Liver (tissue), 9 donors: ENCODE results near the gene GNLY. TPM values are rescaled to one million over a fixed set of nuclear protein-coding genes. Genes with fewer than 3 reads are reported as not detected.

Source experiments
- DNase-seq: peaks from one replicate; pipeline ENCODE4 v3.0.0-alpha.2; 2017; ENCODE audit warnings: low spot score
- H3K27ac ChIP-seq, 2 donors: one replicate each; pipeline ENCODE4 v1.7.0; 2013; ENCODE audit warnings: inconsistent platforms in 2 of 2, low read length in 2 of 2, control low read depth in 1 of 2, low read depth in 1 of 2, mild to moderate bottlenecking in 1 of 2
- H3K27me3 ChIP-seq, 4 donors: one replicate each; pipeline versions ENCODE4 v1.6.1 to v1.7.0; 2013; ENCODE audit warnings: low read length in 3 of 4, inconsistent platforms in 1 of 4, mild to moderate bottlenecking in 1 of 4, moderate library complexity in 1 of 4; ENCODE audit not compliant: control insufficient read depth in 4 of 4, insufficient read depth in 4 of 4
- H3K36me3 ChIP-seq, 4 donors: one replicate each; pipeline versions ENCODE4 v1.6.1 to v1.7.0; 2013; ENCODE audit warnings: low read length in 3 of 4, mild to moderate bottlenecking in 3 of 4, low read depth in 1 of 4, moderate library complexity in 1 of 4; ENCODE audit not compliant: control insufficient read depth in 4 of 4, insufficient read depth in 3 of 4
- H3K4me1 ChIP-seq, 4 donors: one replicate each; pipeline versions ENCODE4 v1.6.1 to v1.7.0; 2013; ENCODE audit warnings: low read length in 3 of 4, mild to moderate bottlenecking in 3 of 4, moderate library complexity in 1 of 4; ENCODE audit not compliant: control insufficient read depth in 4 of 4, insufficient read depth in 4 of 4
- H3K4me3 ChIP-seq, 3 donors: one replicate each; pipeline versions ENCODE4 v1.6.1 to v1.7.0; 2013; ENCODE audit warnings: low read length in 3 of 3, control low read depth in 1 of 3, low read depth in 1 of 3, mild to moderate bottlenecking in 1 of 3
- H3K9ac ChIP-seq, 2 donors: one replicate each; pipeline ENCODE4 v1.7.0; 2013; ENCODE audit warnings: low read length in 2 of 2, mild to moderate bottlenecking in 2 of 2, moderate library complexity in 2 of 2, control low read depth in 1 of 2, low read depth in 1 of 2
- H3K9me3 ChIP-seq, 4 donors: one replicate each; pipeline versions ENCODE4 v1.6.1 to v1.7.0; 2013; ENCODE audit warnings: low read length in 3 of 4; ENCODE audit not compliant: control insufficient read depth in 4 of 4
- EGR1 ChIP-seq, 2 donors: IDR thresholded peaks; 2 replicates each; pipeline ENCODE4 v1.6.1; 2016 to 2018; ENCODE audit warnings: antibody characterized with exemption in 2 of 2, low read depth in 2 of 2
- FOXA1 ChIP-seq: IDR thresholded peaks from 2 replicates; pipeline ENCODE4 v1.6.1; 2016; ENCODE audit warnings: antibody characterized with exemption
- FOXA2 ChIP-seq: IDR thresholded peaks from 2 replicates; pipeline ENCODE4 v1.6.1; 2016; ENCODE audit warnings: antibody characterized with exemption
- GABPA ChIP-seq, 2 donors: IDR thresholded peaks in 1 of 2; conservative IDR thresholded peaks in 1 of 2; 2 replicates each; pipeline ENCODE4 v1.6.1; 2016; ENCODE audit warnings: antibody characterized with exemption in 2 of 2, mild to moderate bottlenecking in 1 of 2, moderate library complexity in 1 of 2
- HNF4G ChIP-seq: IDR thresholded peaks from 2 replicates; pipeline ENCODE4 v1.6.1; 2016; ENCODE audit warnings: antibody characterized with exemption
- MAX ChIP-seq: IDR thresholded peaks from 2 replicates; pipeline ENCODE4 v1.6.1; 2016; ENCODE audit warnings: antibody characterized with exemption
- REST ChIP-seq: IDR thresholded peaks from 2 replicates; pipeline ENCODE4 v1.6.1; 2016; ENCODE audit warnings: antibody characterized with exemption, mild to moderate bottlenecking
- RXRA ChIP-seq, 2 donors: IDR thresholded peaks; 2 replicates each; pipeline ENCODE4 v1.6.1; 2017 to 2018; ENCODE audit warnings: antibody characterized with exemption in 2 of 2, mild to moderate bottlenecking in 1 of 2
- SP1 ChIP-seq: IDR thresholded peaks from 2 replicates; pipeline ENCODE4 v1.6.1; 2018; ENCODE audit warnings: antibody characterized with exemption, mild to moderate bottlenecking
- YY1 ChIP-seq: IDR thresholded peaks from 2 replicates; pipeline ENCODE4 v1.6.1; 2016; ENCODE audit warnings: antibody characterized with exemption, mild to moderate bottlenecking
- WGBS: extraction: QIAGEN DNeasy Blood & Tissue Kit; methylation state at CpG from one replicate; pipeline ENCODE4 v1.1.7; 2013; 5-methylcytosine and 5-hydroxymethylcytosine counted together
- polyA plus RNA-seq, 2 donors: library from polyadenylated mRNA; stranded (reverse) in 1 of 2; unstranded in 1 of 2; fragments of 200-250 nt in 1 of 2; fragments of >200 nt in 1 of 2; fragmentation: Nextera tagmentation in 1 of 2; extraction: Ambion mirVana in 1 of 2; gene quantifications; one replicate each; pipeline versions ENCODE4 v1.2.1 to v1.2.3, GENCODE V29; 2013 to 2015
- total RNA-seq, 2 donors: library from RNA; depleted of rRNA; stranded (reverse); fragments of >200 nt; gene quantifications; one replicate each; pipeline ENCODE4 v1.2.3, GENCODE V29; 2014
- TF ChIP-seq, protein P1 (sequence below): IDR thresholded peaks from 2 replicates; pipeline ENCODE4 v1.6.1; 2016; ENCODE audit warnings: antibody characterized with exemption
- donor health status: healthy.
- donor health status: healthy.
- donor health status: healthy.
- donor health status: healthy.
- donor health status: healthy.

Gene GNLY
- total and polyA plus RNA-seq, 4 donors, result 0.75 to 4.8 (median 1.3) TPM; not detected in 1

- Histone ChIP-seq H3K27me3 (no peaks in the 10 kb centered on the region), H3K9me3 (no peaks in the 10 kb centered on the region), H3K4me3 (no peak overlapping the region), H3K9ac (no peak overlapping the region), H3K27ac (no peak overlapping the region), H3K4me1 (peaks cover 0 to 3% (median 0%) of the 10 kb centered on the region in 4 donors), H3K36me3 (no peaks in the 10 kb centered on the region)
- 98% methylated on average over 1 of the region's 1 CpG for WGBS
- DNase-seq, result no peak
- TF ChIP-seq FOXA1, result no peak
Observed at GRCh38 chr2:85699325-85699724, 5.2 kb downstream of the GNLY start.

DNA sequence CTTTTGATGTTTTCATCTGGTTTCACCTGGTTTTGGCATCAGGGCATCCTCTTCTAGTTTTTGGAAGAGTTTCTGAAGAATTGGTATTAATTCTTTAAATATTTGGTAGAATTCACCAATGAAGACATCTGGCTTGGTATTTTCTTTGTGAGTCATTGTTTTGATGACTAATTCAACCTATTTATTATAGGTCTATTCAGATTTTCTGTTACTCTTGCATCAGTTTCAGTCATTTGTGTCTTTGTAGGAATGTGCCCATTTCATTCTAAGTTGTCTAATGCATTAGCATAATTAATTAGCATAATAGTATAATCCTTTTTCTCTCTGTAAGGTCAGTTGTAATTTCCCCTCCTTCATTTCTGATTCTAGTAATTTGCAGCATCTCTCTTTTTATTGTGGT lies 8.0 kb downstream of the GNLY start:
- TF ChIP-seq RXRA (IDR thresholded peaks at IDR 0.05), result no peak
- TF ChIP-seq, protein P1, sequence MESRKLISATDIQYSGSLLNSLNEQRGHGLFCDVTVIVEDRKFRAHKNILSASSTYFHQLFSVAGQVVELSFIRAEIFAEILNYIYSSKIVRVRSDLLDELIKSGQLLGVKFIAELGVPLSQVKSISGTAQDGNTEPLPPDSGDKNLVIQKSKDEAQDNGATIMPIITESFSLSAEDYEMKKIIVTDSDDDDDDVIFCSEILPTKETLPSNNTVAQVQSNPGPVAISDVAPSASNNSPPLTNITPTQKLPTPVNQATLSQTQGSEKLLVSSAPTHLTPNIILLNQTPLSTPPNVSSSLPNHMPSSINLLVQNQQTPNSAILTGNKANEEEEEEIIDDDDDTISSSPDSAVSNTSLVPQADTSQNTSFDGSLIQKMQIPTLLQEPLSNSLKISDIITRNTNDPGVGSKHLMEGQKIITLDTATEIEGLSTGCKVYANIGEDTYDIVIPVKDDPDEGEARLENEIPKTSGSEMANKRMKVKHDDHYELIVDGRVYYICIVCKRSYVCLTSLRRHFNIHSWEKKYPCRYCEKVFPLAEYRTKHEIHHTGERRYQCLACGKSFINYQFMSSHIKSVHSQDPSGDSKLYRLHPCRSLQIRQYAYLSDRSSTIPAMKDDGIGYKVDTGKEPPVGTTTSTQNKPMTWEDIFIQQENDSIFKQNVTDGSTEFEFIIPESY, result no peak
- no peak for TF ChIP-seq FOXA2
- no peak for TF ChIP-seq GABPA (IDR thresholded peaks at IDR 0.05 in 1 of 2, conservative IDR thresholded peaks at IDR 0.05 in 1 of 2)
- TF ChIP-seq EGR1 (IDR thresholded peaks at IDR 0.05; ENCODE audit: low read depth in 2 of 2), result no peak
- no peak for TF ChIP-seq YY1
- H3K36me3 ChIP-seq, result no peaks in the 10 kb centered on the region
- no peaks in the 10 kb centered on the region for H3K9me3 ChIP-seq
- no peak overlapping the region for H3K9ac ChIP-seq
- DNase-seq, result no peak
- no peak overlapping the region for H3K27ac ChIP-seq
- H3K27me3 ChIP-seq, result no peaks in the 10 kb centered on the region
- H3K4me1 ChIP-seq, result peaks cover 15 to 28% (median 24%) of the 10 kb centered on the region in 4 donors
- H3K4me3 ChIP-seq, result no peak overlapping the region

- 82% methylated on average over 4 of the region's 4 CpGs for WGBS
Observed at GRCh38 chr2:85702800-85703199, 8.6 kb downstream of the GNLY start.

More at GRCh38 chr2:85702800-85703199, 8.6 kb downstream of the GNLY start:
- H3K4me1 ChIP-seq, result peaks cover 15 to 34% (median 30%) of the 10 kb centered on the region in 4 donors
- no peaks in the 10 kb centered on the region for H3K36me3 ChIP-seq
- DNase-seq, result no peak
- no peak overlapping the region for H3K9ac ChIP-seq
- no peak overlapping the region for H3K27ac ChIP-seq
- no peaks in the 10 kb centered on the region for H3K27me3 ChIP-seq
- no peak for TF ChIP-seq FOXA1
- no peak for TF ChIP-seq EGR1 (IDR thresholded peaks at IDR 0.05; ENCODE audit: low read depth in 2 of 2)
- no peak for TF ChIP-seq MAX
- TF ChIP-seq, protein P1, result no peak
- TF ChIP-seq GABPA (IDR thresholded peaks at IDR 0.05 in 1 of 2, conservative IDR thresholded peaks at IDR 0.05 in 1 of 2), result no peak
- no peak for TF ChIP-seq FOXA2
- TF ChIP-seq SP1, result no peak
- no peak for TF ChIP-seq REST
- no peak for TF ChIP-seq HNF4G
- no peaks in the 10 kb centered on the region for H3K9me3 ChIP-seq
- H3K4me3 ChIP-seq, result no peak overlapping the region
